Activated CD4-positive, alpha-beta T cell treated with anti-CD3 and anti-CD28 coated beads for 48 hours (primary cell): ENCODE results near the gene RNF5.
"Not testable (repeated sequence)": the region's sequence is repeated elsewhere in the genome, so short reads cannot be mapped to it uniquely, and the experiment has no call there.

Source experiments
- DNase-seq: peaks from one replicate; pipeline ENCODE4 v3.0.0-alpha.2; 2020

RNF5 gene

DNA sequence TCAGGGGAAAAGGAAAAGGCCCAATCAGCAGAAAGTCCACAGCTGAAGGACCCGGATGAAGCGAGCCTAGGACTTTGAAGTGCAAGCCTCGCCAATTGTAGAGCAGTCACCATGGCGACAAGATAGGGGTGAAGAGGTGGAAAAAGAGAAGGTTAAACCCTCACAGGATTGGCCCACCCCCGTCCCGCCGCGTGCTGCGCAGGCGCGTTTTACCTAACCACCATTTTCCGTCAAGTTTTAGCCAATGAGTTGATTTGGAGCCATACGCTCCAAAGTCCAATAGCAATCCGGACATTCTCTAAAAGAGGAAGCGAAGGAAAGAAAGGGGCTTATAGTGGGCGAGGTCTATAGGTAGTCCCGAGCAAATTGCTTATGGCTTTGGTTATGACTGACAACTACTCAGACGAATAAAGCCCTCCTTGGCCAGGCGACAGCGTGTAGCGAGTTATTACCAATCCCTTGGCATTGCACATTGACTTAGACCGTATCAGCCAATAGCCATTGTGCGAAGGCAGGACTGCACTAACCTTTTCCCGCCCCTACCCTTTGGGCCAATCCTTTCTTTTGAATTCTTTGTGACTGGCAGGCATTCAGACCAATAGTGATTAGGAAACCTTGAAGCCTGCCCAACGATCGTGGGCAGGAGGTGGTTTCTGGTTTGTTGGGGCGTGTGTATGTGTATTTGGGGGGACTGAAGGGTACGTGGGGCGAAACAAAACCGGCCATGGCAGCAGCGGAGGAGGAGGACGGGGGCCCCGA is at the start of gene RNF5:
TSS of gene RNF5 (plus strand) at position 618 of the 759 bp plus-strand sequence. CDS start at position 725, 107 bp downstream.
- DNase-seq: peak; percentile 94

- DNase-seq: no peak
Measured at GRCh38 chr6:32128751-32129296, 49.4 kb upstream of the RNF5 start.

- DNase-seq: no peak
Measured at GRCh38 chr6:32129297-32130088, 48.7 kb upstream of the RNF5 start.

GRCh38 chr6:32131439-32131948 is 46.7 kb upstream of the RNF5 start:
- DNase-seq: no peak

DNA sequence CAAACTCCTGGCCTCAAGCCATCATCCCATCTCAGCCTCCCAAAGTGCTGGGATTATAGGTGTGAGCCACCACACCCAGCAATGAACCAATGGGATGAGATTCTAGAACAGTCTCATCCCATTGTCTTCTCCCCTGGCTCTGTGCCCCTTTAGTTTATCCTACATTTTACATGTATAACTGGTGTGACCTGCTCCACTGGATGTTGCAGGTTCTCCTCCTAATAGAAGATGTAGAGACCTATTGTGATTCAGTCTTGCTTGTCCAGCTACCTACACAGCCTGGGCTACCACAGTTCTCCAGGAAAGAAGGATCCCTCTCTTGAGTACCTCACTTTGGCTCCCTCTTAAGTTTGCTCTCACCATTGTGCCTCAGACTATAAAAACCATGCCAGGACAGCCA is 46.1 kb upstream of the RNF5 start:
- DNase-seq: no peak

GRCh38 chr6:32133786-32134185 is 44.4 kb upstream of the RNF5 start:
- DNase-seq: no peak

GRCh38 chr6:32137454-32137853 is 40.8 kb upstream of the RNF5 start:
- no peak for DNase-seq

DNA sequence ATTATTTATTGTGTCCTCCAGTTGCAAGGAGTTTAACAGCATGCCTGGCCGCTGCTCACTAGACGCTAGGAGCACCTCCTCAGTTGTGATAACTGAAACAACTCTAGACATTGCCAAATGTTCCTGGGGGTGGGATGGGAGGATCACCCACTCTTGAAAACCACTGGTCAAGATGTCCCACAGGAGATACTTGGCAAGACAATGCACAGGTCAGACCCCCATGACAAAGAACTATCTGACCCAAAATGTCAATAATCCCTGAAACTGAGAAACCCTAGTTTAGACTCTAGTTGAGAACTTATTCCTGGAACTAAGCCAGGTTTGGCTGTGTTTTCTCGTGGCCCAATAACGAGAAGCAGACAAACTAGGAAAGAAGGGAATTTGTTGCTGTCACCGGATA is 38.6 kb upstream of the RNF5 start:
- no peak for DNase-seq

DNA sequence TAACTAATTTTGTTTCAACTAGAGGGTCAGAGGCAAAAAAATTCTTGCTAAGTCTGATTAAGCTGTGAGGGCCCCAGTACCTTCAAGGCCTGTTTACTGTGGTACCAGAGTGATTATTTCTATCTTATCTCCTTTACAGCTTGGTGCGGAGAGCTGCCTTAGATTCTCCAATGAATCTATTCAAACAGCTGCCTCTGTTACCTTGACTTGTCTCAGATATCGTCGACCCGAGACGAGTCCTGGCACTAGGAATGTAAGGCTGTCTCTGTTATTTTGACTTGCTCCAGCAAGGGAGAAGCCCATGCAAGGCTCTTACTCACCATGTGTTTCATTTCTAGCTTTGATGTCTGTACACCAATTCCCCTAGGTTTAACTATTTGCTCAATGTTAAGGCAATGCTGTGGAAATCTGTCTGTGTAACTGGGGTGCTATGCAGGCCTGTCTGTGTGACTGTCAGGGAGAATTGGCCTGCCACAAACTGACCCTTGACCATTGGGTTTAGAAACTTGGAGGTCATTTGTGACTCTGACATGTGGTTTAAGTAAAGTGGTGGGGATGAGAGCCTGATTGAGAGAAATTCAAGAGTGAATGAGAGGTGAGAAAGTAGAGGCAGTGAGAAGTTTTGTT is 37.7 kb upstream of the RNF5 start:
- DNase-seq: no peak

- not testable (repeated sequence) for DNase-seq
Measured at GRCh38 chr6:32144238-32144637, 34.0 kb upstream of the RNF5 start.

GRCh38 chr6:32146287-32146686 is 31.9 kb upstream of the RNF5 start:
- DNase-seq: no peak

GRCh38 chr6:32146687-32147086 is 31.5 kb upstream of the RNF5 start:
- DNase-seq: no peak

DNA sequence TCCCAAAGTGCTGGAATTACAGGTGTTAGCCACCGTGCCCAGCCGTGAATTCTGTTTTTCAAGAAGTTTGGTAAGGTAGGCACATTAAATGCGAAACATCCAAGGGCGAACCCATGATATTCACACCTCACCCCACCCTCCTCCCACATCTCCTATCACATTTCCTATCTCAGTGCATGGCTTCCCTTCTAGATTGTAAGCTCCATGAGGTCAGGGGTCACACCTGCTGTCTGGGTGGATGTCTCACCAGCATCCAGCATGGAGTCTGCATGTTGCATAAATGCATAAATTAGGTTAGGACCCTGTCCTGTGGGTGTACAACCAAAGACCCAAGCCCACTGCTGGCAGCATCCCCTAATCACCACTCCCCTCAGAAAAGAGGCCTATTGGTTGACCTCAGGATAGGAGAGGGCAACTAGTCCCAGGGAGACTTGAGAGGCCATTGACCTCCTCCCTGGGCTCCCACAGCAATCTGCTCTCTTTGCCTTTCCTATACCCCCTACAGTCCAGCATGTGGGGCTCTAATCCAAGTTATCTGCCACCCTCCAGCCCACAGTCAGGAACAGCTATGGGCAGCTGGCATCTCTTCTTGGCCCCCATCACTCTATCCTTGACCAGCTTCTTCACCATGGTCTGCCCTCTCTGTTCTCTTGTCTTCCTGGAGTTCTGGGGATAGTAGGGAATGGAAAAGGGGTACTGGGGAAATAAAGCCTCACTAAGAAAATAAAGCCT is 30.6 kb upstream of the RNF5 start:
- no peak for DNase-seq

DNA sequence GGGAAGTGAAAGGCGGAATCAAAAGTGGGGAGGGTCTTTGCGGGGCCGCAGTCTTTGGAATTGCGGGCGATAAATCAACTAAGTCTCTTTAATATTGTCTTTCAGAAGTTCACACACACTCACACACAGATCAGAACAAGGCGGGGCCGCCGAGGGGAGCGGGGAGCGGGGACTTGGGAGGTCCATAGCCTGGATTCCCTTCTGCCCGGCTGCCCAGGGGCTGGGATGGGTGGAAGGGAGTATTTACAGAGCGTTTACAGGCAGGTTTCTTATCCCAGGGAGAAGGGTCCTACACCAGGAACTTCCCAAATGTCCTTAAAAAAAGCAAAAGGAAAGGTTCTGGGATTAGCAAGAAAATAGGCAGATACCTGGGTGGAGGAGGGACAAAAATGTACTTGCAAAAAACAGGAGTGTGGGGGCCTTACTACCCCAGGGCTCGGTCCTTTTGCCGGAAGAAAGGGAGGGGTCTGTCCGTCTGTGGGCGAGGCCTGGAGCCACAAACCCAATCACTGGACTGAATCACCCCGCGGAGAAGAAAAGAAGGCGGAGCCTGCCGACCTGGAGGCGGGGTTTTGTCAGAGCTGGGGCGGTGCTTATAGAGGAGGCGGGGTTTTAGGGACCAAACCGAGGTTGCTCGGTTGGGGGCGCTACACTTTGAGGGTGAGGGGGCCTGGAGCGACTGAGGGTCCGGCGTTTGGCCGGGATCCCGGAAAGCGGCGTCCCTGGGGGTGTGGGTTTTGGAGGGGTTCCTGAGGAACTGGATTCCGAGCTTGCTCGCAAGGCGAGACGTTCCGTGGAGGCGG is 29.7 kb upstream of the RNF5 start:
- DNase-seq: peak; percentile 88

GRCh38 chr6:32149092-32149755 is 29.0 kb upstream of the RNF5 start:
- DNase-seq: no peak

DNA sequence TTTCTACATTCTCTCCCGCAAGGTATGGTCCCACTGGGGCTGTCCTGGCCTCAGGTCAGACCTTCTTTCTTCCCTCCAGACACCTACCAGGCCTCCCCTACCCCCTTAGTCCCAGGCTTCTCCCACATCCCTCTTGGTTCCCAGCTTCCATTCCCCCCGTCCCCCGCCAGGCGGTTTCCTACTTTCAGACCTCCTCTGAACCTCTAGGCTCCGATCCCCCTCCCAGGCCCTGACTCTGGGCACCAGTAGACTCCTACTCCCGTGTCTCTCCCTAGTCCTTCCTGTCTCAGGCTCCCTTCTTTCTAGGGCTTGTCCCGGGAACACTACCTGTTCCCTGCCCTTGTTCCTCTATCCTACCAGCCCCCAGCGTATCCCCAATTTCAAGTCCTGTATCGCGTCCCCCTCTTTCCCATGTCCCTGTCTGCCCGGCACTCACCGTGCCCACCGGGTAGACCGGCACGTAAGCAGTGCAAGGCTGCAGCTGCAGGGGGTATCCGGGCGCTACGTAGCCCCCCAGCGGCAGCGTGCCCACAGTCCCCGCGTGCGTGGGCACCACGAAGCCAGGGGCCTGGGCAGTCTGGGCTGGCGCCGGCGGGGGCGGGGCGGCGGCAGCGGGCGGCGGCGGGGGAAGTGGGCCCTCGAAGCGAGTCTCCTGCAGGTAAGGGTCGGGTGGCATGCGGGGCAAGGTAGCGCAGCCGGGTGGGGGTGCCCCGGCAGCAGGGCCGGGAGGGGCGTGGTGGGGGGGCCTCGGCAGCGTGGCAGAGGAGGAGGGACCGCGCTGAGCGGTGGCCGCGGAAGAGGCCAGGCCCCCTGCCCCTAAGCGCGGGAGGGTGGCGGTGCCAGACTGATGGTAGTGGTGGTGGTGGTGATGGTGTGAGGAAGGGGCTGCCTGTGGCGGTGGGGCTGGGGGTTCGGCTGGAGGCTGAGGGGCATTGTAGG is 28.0 kb upstream of the RNF5 start:
- no peak for DNase-seq

DNA sequence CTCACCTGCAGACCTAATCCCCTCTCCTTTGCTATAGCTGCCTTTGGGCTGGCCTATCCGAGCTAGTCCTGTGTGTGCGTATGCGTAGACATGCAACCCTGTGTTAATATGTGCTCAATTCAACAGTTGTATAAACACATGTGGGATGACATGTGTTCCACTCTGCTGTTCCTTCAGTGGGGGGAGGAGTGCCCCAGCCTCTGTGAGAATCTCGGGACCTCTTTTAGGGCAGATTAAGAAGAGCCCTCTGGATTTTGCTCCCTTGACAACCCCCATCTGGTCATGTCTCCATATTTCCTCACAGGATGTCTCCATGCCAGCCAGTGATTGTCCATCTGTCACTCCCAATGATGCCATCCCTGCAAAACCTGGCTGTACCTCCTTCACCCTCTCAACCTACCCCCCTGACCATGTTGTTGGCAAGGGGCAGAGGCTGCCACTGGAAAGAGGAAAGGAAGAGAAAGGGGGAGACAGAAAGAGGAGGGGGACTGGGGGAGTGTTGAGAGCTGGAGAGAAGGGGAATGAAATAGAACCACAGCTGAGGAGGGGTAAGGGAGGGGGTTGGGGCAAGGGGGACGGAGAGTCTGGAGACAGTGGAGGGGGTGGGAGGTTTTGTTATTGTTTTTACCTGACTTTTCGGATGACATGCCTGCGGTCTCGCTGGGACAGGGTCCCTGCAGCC is 26.9 kb upstream of the RNF5 start:
- no peak for DNase-seq

- no peak for DNase-seq
Measured at GRCh38 chr6:32151863-32152768, 26.1 kb upstream of the RNF5 start, which contains the start of gene PRRT1. PRRT1 (minus strand) TSS chr6:32151939; CDS start chr6:32151827, 112 bp downstream.
